Endothelial cell of umbilical vein (primary cell): ENCODE measurements around the gene SMURF2. TPM values are rescaled to one million over a fixed set of nuclear protein-coding genes. Genes with fewer than 3 reads are reported as not detected.

ENCODE experiments used
- BruUV-seq: library from RNA; stranded (reverse); fragments of 400-500 nt; replicated peaks from 2 replicates; lab custom pipeline; 2021; lab: Mats Ljungman, UMichigan
- CTCF ChIA-PET: fragments of 300-600, 350-600 bp; sonication (Branson Sonifier 250); formaldehyde crosslinking; loops from one replicate; lab custom pipeline; 2021; ENCODE audit warnings: antibody characterized with exemption, inconsistent platforms; lab: Charles Lee
- POLR2A ChIA-PET: fragments of 300-600, 350-600 bp; sonication (Branson Sonifier 250); formaldehyde crosslinking; loops from one replicate; lab custom pipeline; 2021; ENCODE audit warnings: antibody characterized with exemption, inconsistent platforms; lab: Charles Lee
- DNase-seq: peaks from one replicate; pipeline ENCODE4 v3.0.0-alpha.2; 2011; ENCODE audit warnings: low read depth, low spot score
- FAIRE-seq: peaks from 2 replicates; lab custom pipeline; 2011; peaks lifted over from hg19 to GRCh38; lab: Jason Lieb, UNC
- H2AFZ ChIP-seq: 2 replicates; pipeline ENCODE4 v1.6.0; 2012; ENCODE audit warnings: low read depth, low read length, control low read depth, inconsistent platforms
- H3K27ac ChIP-seq: 2 replicates; pipeline ENCODE4 v1.5.1; 2011; ENCODE audit warnings: low read depth, mild to moderate bottlenecking, control low read depth, low read length, moderate library complexity; ENCODE audit not compliant: insufficient read depth
- H3K27me3 ChIP-seq, 2 experiments: 2 replicates each; pipeline versions ENCODE4 v1.6.0 to v1.6.1; 2011; ENCODE audit warnings: low read length in 2 of 2, mixed read lengths in 1 of 2; ENCODE audit not compliant: control insufficient read depth in 2 of 2, insufficient read depth in 2 of 2
- H3K36me3 ChIP-seq, 2 experiments: 2 replicates in 1 of 2; 3 replicates in 1 of 2; pipeline ENCODE4 v1.5.1; 2011; ENCODE audit warnings: low read length in 2 of 2, mild to moderate bottlenecking in 1 of 2, moderate library complexity in 1 of 2; ENCODE audit not compliant: control insufficient read depth in 2 of 2, insufficient read depth in 2 of 2; ENCODE audit errors: extremely low read depth in 1 of 2
- H3K4me1 ChIP-seq: 3 replicates; pipeline ENCODE4 v1.5.1; 2011; ENCODE audit warnings: mild to moderate bottlenecking, low read length; ENCODE audit not compliant: control insufficient read depth, insufficient read depth; ENCODE audit errors: extremely low read depth
- H3K4me2 ChIP-seq: 2 replicates; pipeline ENCODE4 v1.6.1; 2011; ENCODE audit warnings: low read length, control low read depth, mixed read lengths; ENCODE audit not compliant: insufficient read depth
- H3K4me3 ChIP-seq, 3 experiments: fragments of 200-600 bp in 1 of 3; sonication (generic), shearing (Covaris generic) in 1 of 3; replicated peaks in 1 of 3; 2 replicates each; pipeline ENCODE4 v1.5.1; 2011 to 2016; ENCODE audit warnings: control low read depth in 3 of 3, low read length in 3 of 3, mild to moderate bottlenecking in 2 of 3, inconsistent platforms in 1 of 3, low read depth in 1 of 3, moderate library complexity in 1 of 3; ENCODE audit not compliant: insufficient read depth in 1 of 3
- H3K79me2 ChIP-seq: 2 replicates; pipeline ENCODE4 v1.6.0; 2012; ENCODE audit warnings: low read length, inconsistent platforms; ENCODE audit not compliant: control insufficient read depth, insufficient read depth
- H3K9ac ChIP-seq: replicated peaks from 2 replicates; pipeline ENCODE3; 2011; ENCODE audit warnings: low read length, control low read depth; ENCODE audit not compliant: insufficient read depth; ENCODE audit errors: extremely low read depth
- H3K9me1 ChIP-seq: replicated peaks from 3 replicates; pipeline ENCODE4 v1.6.0; 2011; ENCODE audit warnings: mild to moderate bottlenecking, low read length; ENCODE audit not compliant: control insufficient read depth, insufficient read depth; ENCODE audit errors: extremely low read depth
- H3K9me3 ChIP-seq: replicated peaks from 2 replicates; pipeline ENCODE4 v1.5.1; 2012; ENCODE audit warnings: low read length, inconsistent platforms; ENCODE audit not compliant: control insufficient read depth, insufficient read depth
- H4K20me1 ChIP-seq: replicated peaks from 2 replicates; pipeline ENCODE3; 2011; ENCODE audit warnings: mild to moderate bottlenecking, low read length; ENCODE audit not compliant: control insufficient read depth, insufficient read depth; ENCODE audit errors: extremely low read depth
- EZH2 ChIP-seq: IDR thresholded peaks from 2 replicates; pipeline ENCODE4 v1.6.1; 2012; ENCODE audit warnings: borderline replicate concordance, low read depth, mild to moderate bottlenecking, moderate library complexity, low read length, inconsistent platforms; ENCODE audit not compliant: severe bottlenecking
- FOS ChIP-seq: IDR thresholded peaks from 2 replicates; pipeline ENCODE4 v1.6.1; 2011; ENCODE audit warnings: mild to moderate bottlenecking, low read length, moderate library complexity, borderline replicate concordance; ENCODE audit not compliant: insufficient read depth
- GATA2 ChIP-seq: IDR thresholded peaks from 2 replicates; pipeline ENCODE4 v1.7.0; 2011; ENCODE audit warnings: low read depth, mild to moderate bottlenecking, moderate library complexity, mixed read lengths, low read length; ENCODE audit not compliant: insufficient read length, insufficient read depth
- JUN ChIP-seq: IDR thresholded peaks from 2 replicates; pipeline ENCODE4 v1.6.1; 2011; ENCODE audit warnings: borderline replicate concordance, low read depth; ENCODE audit not compliant: insufficient read length, insufficient read depth
- MYC ChIP-seq: IDR thresholded peaks from one replicate; pipeline ENCODE4 v1.6.1; 2011; ENCODE audit warnings: mild to moderate bottlenecking, low read depth, low read length
- POLR2A ChIP-seq: IDR thresholded peaks from 2 replicates; pipeline ENCODE4 v1.6.1; 2012; ENCODE audit warnings: low read depth, mild to moderate bottlenecking, control low read depth, low read length
- POLR2AphosphoS5 ChIP-seq: IDR thresholded peaks from 2 replicates; pipeline ENCODE4 v1.6.1; 2012; ENCODE audit warnings: low read depth, mild to moderate bottlenecking, control low read depth, low read length, moderate library complexity; ENCODE audit not compliant: insufficient read depth
- dilution Hi-C: fragments of 300-500 bp; cut with MboI; formaldehyde crosslinking; loops from one replicate; pipeline ENCODE4 v1.15.0; 2019; ENCODE audit warnings: low sequenced_read_pairs; ENCODE audit not compliant: extremely low pct_ligation_motif_present
- intact Hi-C: fragments of 100-400 bp; cut with micrococcal nuclease; formaldehyde crosslinking; loops from one replicate; pipeline ENCODE4 v1.10.0; 2022
- polyA plus RNA-seq, 4 experiments: library from polyadenylated mRNA; depleted of rRNA in 3 of 4; stranded (reverse) in 3 of 4; unstranded in 1 of 4; fragments of >200 nt; gene quantifications; 2 replicates each; pipeline versions ENCODE4 v1.2.1 to v1.2.3, GENCODE V29; 2011 to 2012; ENCODE audit warnings: missing spikeins in 1 of 4
- total RNA-seq: library from RNA; stranded (reverse); gene quantifications from 2 replicates; pipeline ENCODE4 v1.2.3, GENCODE V29; 2021
- TF ChIP-seq, protein P1 (sequence below), 2 donors: IDR thresholded peaks; 1 replicate in 1 of 2; 2 replicates in 1 of 2; pipeline ENCODE4 v1.5.1; 2011; ENCODE audit warnings: low read length in 2 of 2, mild to moderate bottlenecking in 2 of 2, moderate library complexity in 2 of 2, control low read depth in 1 of 2, inconsistent platforms in 1 of 2, low read depth in 1 of 2; ENCODE audit not compliant: insufficient read depth in 1 of 2; ENCODE audit errors: extremely low read depth in 1 of 2
- TF ChIP-seq, protein P2 (sequence below): IDR thresholded peaks from 2 replicates; pipeline ENCODE4 v1.6.1; 2011; ENCODE audit not compliant: insufficient read depth, insufficient read length

SMURF2 gene
- total and polyA plus RNA-seq, 2 donors (not counting 3 experiments of a cell fraction or from before 2014, with no cell fraction given), result 32.9 to 105 TPM

DNA sequence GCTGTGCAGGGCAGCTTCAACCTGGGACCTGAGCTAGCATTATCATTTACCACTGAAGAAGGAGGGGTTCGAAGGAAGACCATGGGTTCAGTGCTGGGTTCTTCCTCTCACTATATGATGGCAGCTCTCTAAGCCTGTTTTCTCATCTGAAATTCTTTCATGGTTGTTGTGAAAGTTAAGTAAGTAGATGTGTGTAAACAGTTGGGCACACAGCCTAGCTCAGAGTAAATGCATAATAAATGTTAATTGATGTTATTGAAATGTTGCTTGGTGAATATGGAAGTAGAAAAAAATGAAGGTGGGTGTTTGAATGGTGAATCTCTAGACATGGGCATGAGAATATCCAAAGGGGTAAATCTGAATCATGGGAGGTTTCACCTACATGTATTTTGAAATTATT, 146.3 kb downstream of the SMURF2 start:
- Histone ChIP-seq H3K36me3 (peaks cover 13 to 37% of the 10 kb centered on the region in 2 experiments), H3K4me2 (no peak overlapping the region), H2AFZ (no peak overlapping the region), H3K9ac (no peak overlapping the region), H3K4me1 (peaks cover 3% of the 10 kb centered on the region), H4K20me1 (no peaks in the 10 kb centered on the region), H3K27ac (no peak overlapping the region), H3K9me3 (no peaks in the 10 kb centered on the region), H3K9me1 (no peaks in the 10 kb centered on the region), H3K4me3 (no peak overlapping the region), H3K27me3 (no peaks in the 10 kb centered on the region), H3K79me2 (no peaks in the 10 kb centered on the region)
- intact Hi-C loops (no loop called here), dilution Hi-C loops (no loop called here)
- no TSS peak for BruUV-seq
- DNase-seq (no peak), FAIRE-seq (no peak)
- CTCF ChIA-PET, result interaction anchor here (1.0 to 1.6 kb wide), 3 partner anchors 9 to 25 kb away, joined by 3 to 4 read pairs (median 3); partner anchors contain the start of genes CEP95 and DDX5
- POLR2A ChIA-PET, result interaction anchor here (0.6 to 0.8 kb wide), 2 partner anchors 11 to 114 kb away, joined by 3 to 5 read pairs; no protein-coding TSS in a partner anchor
- TF ChIP-seq, protein P1, sequence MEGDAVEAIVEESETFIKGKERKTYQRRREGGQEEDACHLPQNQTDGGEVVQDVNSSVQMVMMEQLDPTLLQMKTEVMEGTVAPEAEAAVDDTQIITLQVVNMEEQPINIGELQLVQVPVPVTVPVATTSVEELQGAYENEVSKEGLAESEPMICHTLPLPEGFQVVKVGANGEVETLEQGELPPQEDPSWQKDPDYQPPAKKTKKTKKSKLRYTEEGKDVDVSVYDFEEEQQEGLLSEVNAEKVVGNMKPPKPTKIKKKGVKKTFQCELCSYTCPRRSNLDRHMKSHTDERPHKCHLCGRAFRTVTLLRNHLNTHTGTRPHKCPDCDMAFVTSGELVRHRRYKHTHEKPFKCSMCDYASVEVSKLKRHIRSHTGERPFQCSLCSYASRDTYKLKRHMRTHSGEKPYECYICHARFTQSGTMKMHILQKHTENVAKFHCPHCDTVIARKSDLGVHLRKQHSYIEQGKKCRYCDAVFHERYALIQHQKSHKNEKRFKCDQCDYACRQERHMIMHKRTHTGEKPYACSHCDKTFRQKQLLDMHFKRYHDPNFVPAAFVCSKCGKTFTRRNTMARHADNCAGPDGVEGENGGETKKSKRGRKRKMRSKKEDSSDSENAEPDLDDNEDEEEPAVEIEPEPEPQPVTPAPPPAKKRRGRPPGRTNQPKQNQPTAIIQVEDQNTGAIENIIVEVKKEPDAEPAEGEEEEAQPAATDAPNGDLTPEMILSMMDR (IDR thresholded peaks at IDR 0.05; ENCODE audit: extremely low read depth in 1 of 2, insufficient read depth in 1 of 2, low read depth in 1 of 2, low read length in 2 of 2), result no peak
- TF ChIP-seq FOS (no peak), EZH2 (no peak), POLR2AphosphoS5 (no peak), MYC (no peak), POLR2A (no peak), GATA2 (no peak), JUN (no peak)
- TF ChIP-seq, protein P2, sequence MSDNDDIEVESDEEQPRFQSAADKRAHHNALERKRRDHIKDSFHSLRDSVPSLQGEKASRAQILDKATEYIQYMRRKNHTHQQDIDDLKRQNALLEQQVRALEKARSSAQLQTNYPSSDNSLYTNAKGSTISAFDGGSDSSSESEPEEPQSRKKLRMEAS, result no peak
